ENCODE results near the gene SLC12A8.

Gene SLC12A8

DNA sequence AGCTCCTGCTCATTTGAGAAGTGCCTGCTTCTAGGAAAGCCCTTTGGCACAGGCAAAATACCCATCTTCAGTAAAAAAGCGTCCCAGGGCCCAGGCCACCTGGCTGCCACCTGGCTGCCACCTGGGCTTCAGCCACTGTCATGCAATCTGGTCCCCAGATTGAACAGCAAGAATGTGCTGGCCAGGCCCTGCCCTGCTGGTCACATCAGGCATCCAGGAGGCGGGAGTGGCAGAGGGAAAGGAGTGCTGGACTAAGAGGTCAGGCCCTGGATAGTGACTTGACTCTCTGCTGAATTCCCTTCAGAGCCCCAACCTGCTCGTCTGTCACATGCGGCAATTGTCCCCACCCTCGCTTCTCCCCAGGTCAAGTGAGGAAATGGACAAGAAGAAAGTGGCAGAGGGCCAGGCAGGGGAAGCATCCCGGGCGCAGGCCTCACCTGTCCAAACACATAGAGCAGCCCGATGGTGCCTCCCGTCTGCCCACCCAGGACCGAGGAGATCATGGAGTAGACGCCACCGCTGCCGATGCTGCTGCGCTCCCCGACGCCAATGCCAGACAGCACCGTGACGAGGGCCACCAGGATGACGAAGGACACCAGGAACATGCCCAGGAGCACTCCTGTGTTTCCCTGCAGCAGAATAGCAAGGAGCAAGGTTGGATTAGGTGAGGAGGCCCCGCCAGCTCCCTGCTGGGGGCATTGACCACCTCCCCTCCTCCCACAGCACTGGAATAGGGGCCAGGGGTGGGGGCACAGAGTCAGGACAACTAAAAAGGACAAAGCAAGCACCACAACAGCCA, 25.5 kb downstream of the SLC12A8 start:
- DNase-seq (ENCODE audit: insufficient read length, low spot score) (no peak), FAIRE-seq (no peak)
- no peak for TF ChIP-seq POLR2A (IDR thresholded peaks at IDR 0.05; ENCODE audit: low read depth, low read length)

DNA sequence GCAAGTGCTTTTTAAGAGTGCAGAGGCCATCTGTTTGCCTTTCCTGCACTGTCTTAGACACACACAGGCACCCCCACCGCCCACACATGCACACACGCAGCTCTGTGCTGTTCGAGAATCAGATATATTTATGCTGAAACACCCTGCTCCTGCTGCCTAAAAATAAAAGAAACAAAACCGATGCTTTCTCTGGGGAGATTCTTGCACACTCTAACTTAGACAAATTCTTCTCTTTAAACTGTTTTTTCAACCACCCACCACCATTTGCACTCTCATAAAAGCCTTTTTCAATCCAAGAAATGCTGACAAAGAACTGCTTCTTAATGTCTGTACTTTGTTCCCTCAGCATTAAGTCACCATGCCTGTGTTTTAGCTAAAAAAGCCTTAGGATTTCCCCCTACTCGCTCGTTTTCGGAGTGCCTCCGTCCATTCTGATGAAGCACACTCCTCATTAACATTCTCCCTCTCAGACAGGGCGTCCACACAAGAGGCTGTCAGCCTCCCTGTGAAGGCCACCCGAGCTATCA, 26.2 kb downstream of the SLC12A8 start:
- FAIRE-seq (no peak), DNase-seq (ENCODE audit: insufficient read length, low spot score) (no peak)
- no peak for TF ChIP-seq POLR2A (IDR thresholded peaks at IDR 0.05; ENCODE audit: low read depth, low read length)

- TF ChIP-seq POLR2A (IDR thresholded peaks at IDR 0.05; ENCODE audit: low read depth, low read length), result no peak
- FAIRE-seq (no peak), DNase-seq (ENCODE audit: insufficient read length, low spot score) (no peak)
Observed at GRCh38 chr3:125185805-125186204, 26.7 kb downstream of the SLC12A8 start.

DNA sequence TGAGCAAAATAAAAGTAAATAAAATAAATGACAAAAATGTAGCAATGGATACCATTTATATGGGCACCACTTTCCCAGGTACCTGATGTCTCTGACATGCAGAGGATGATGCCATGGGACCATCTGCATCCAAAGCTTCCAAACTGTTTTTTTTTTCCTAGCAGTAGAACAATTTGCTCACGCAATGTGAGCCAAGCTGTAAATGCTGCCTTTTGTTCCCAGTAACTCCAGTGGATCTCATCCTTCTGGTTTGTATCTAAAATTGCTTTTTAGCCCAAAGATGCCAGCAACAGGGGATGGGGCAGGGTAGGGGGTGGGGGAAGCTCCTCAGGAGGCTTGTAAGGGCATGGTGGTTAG, 32.7 kb downstream of the SLC12A8 start:
- TF ChIP-seq POLR2A (IDR thresholded peaks at IDR 0.05; ENCODE audit: low read depth, low read length), result no peak
- FAIRE-seq (no peak), DNase-seq (ENCODE audit: insufficient read length, low spot score) (no peak)

DNA sequence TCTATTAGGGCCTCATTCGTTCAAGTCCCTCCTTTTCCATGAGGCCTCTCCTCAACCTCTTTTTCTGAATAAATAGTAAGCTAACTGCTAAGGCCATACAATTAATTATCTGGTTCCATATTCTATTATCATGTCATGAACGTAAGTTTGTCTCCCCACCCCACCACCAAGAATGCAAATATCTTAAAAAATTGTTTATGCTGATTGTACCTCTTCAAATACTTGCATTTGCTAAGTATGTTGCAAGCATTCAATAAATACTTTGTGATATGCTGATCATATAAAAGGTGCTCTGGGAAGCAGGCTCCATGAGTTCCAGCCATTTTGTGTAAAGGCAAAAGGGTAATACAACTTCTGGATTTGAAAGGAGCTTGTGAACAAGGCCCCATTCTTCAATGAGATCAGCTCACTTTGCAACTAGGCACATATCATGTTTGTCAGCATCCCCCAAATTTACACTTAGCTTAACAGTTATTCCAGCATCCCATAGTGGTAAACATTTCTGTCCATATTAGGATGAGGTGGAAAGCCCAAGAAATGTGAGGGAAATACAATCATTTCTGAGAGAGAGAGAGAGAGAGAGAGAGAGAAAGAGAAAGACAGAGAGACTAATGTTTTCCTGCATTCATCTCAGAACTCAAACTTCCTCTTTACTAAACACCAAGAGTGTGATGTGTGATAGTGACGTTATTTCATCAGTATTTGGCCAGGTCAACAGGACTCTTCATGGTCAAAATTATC, 33.2 kb downstream of the SLC12A8 start:
- DNase-seq (ENCODE audit: insufficient read length, low spot score) (no peak), FAIRE-seq (no peak)
- TF ChIP-seq POLR2A (IDR thresholded peaks at IDR 0.05; ENCODE audit: low read depth, low read length), result no peak

GRCh38 chr3:125177746-125178145, 34.8 kb downstream of the SLC12A8 start:
- FAIRE-seq (no peak), DNase-seq (ENCODE audit: insufficient read length, low spot score) (no peak)
- no peak for TF ChIP-seq POLR2A (IDR thresholded peaks at IDR 0.05; ENCODE audit: low read depth, low read length)

DNA sequence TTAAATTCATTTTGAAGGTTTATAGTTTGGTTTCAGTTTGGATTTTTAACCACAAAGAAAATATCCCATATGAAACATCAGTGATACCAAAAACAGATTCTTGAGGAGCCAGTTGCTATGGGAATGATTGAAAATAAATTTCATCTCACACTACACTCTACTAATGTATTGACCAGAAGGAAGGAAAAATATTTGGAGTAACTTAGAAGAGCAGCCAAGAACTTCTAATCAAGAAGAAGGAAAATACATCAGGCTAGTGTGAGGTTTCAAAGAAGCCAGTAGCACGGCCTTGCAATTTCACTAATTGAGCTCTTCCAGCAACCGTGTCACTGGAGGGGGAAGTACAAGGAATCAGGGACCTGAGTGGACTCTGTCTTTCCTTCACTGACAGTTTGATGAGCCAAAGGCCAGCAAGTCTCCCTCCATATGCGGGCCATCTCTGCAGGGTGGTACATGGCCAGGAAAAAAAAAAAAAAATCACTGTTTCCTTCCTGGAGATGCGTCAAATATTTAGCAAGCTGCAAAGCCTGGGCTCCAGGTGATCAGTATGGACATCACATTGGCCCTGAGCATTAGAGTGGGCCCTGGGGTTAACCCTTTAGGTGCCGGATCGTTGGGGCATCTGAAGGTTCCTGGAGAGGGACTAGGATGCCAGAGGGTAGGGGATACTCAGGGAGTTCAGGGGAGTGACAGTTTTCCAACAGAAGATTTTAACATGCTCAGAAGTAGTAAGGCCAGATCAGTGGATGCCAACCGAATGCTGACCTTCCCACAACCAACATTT, 37.1 kb downstream of the SLC12A8 start:
- FAIRE-seq, result no peak
- no peak for TF ChIP-seq POLR2A (IDR thresholded peaks at IDR 0.05; ENCODE audit: low read depth, low read length)
- DNase-seq (ENCODE audit: insufficient read length, low spot score), result no peak

DNA sequence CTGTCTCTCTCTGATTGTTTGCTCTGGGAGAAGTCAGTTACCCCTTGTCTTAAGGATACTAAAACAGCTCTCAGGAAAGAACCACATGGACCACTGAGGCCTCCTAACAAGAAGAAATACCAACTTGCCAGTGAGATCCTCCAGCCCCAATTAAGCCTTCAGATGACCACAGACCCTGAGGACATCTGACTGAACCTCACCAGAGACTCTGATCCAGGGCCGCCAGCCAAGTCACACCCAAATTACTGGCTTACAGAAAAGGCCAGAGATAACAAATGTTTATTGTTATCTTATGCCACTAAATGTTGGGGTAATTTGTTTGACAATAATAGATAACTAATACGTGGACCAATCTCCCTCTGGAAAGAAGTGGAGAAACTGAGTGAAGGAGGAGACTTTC, 40.2 kb downstream of the SLC12A8 start:
- TF ChIP-seq POLR2A (IDR thresholded peaks at IDR 0.05; ENCODE audit: low read depth, low read length), result no peak
- DNase-seq (ENCODE audit: insufficient read length, low spot score), result no peak
- no peak for FAIRE-seq

- TF ChIP-seq POLR2A (IDR thresholded peaks at IDR 0.05; ENCODE audit: low read depth, low read length), result no peak
- DNase-seq (ENCODE audit: insufficient read length, low spot score), result no peak
- FAIRE-seq, result no peak
Observed at GRCh38 chr3:125168711-125169393, 43.7 kb downstream of the SLC12A8 start.

- FAIRE-seq (no peak), DNase-seq (ENCODE audit: insufficient read length, low spot score) (no peak)
- no peak for TF ChIP-seq POLR2A (IDR thresholded peaks at IDR 0.05; ENCODE audit: low read depth, low read length)
Observed at GRCh38 chr3:125166599-125167136, 45.9 kb downstream of the SLC12A8 start.

GRCh38 chr3:125165948-125166553, 46.5 kb downstream of the SLC12A8 start:
- no peak for FAIRE-seq
- TF ChIP-seq POLR2A (IDR thresholded peaks at IDR 0.05; ENCODE audit: low read depth, low read length), result no peak
- no peak for DNase-seq (ENCODE audit: insufficient read length, low spot score)

- FAIRE-seq (no peak), DNase-seq (ENCODE audit: insufficient read length, low spot score) (peak; percentile 60)
- no peak for TF ChIP-seq POLR2A (IDR thresholded peaks at IDR 0.05; ENCODE audit: low read depth, low read length)
Observed at GRCh38 chr3:125165189-125165947, 47.2 kb downstream of the SLC12A8 start.

Data from H54 (cell line).